Endothelial cell (in vitro differentiated cells): ENCODE data around the gene CCS. TPM values are rescaled to one million over a fixed set of nuclear protein-coding genes. Genes with fewer than 3 reads are reported as not detected.

Experiments
- DNase-seq: peaks from one replicate; pipeline ENCODE4 v3.0.0; 2021; ENCODE audit warnings: low spot score
- H3K27ac Mint-ChIP-seq: one replicate; pipeline ENCODE4 v1.8.0; 2021; ENCODE audit warnings: mixed read lengths, inconsistent platforms; ENCODE audit not compliant: unreplicated experiment
- H3K27me3 Mint-ChIP-seq: one replicate; pipeline ENCODE4 v1.8.0; 2021; ENCODE audit warnings: mild to moderate bottlenecking, moderate library complexity, mixed read lengths, inconsistent platforms; ENCODE audit not compliant: unreplicated experiment
- H3K36me3 Mint-ChIP-seq: one replicate; pipeline ENCODE4 v1.8.0; 2021; ENCODE audit warnings: mild to moderate bottlenecking, low read depth, mixed read lengths, inconsistent platforms; ENCODE audit not compliant: unreplicated experiment
- H3K4me1 Mint-ChIP-seq: one replicate; pipeline ENCODE4 v1.8.0; 2021; ENCODE audit warnings: mild to moderate bottlenecking, mixed read lengths, inconsistent platforms; ENCODE audit not compliant: unreplicated experiment
- H3K4me3 Mint-ChIP-seq: one replicate; pipeline ENCODE4 v1.8.0; 2021; ENCODE audit warnings: mild to moderate bottlenecking, mixed read lengths, inconsistent platforms; ENCODE audit not compliant: unreplicated experiment
- H3K9me3 Mint-ChIP-seq: one replicate; pipeline ENCODE4 v1.8.0; 2021; ENCODE audit warnings: mixed read lengths, inconsistent platforms; ENCODE audit not compliant: unreplicated experiment
- total RNA-seq: library from RNA; stranded (reverse); fragmentation: NEBNext Ultra II Directional; extraction: Animal tissue kit (Norgen Biotek cat#: 25700); gene quantifications from one replicate; pipeline ENCODE4 v1.2.1, GENCODE V29; 2021; ENCODE audit not compliant: unreplicated experiment
- TF ChIP-seq, protein P1 (sequence below): fragments of 200-600 bp; sonication (generic); IDR thresholded peaks from one replicate; pipeline ENCODE4 v1.5.0; 2021; ENCODE audit warnings: antibody characterized with exemption; ENCODE audit not compliant: unreplicated experiment

CCS gene
- total RNA-seq, 1 donor from 2014 or later: 51.2 TPM

DNA sequence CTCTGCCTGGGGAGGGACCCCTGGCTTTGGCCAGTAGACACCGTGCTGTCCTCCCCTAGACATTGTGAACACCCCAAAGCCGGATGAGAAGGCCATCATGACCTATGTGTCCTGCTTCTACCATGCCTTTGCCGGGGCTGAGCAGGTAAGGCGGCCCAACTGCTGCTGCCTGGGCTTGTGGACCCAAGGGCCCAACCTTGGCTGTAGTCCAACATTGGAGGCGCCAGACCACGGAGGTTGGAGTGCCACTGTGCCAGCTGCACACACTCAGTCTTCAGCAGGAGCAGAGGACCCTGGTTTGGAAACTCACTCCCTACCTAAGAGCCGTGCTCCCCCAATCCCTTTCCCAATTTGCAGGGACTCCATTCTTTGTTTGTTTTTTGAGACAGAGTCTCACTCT is 36.9 kb upstream of the CCS start:
- Mint-ChIP-seq H3K27ac (no peak overlapping the region), H3K4me3 (no peak overlapping the region), H3K27me3 (peaks cover 9% of the 10 kb centered on the region), H3K9me3 (no peaks in the 10 kb centered on the region), H3K36me3 (no peaks in the 10 kb centered on the region), H3K4me1 (no peaks in the 10 kb centered on the region)
- no peak for DNase-seq
- TF ChIP-seq, protein P1, sequence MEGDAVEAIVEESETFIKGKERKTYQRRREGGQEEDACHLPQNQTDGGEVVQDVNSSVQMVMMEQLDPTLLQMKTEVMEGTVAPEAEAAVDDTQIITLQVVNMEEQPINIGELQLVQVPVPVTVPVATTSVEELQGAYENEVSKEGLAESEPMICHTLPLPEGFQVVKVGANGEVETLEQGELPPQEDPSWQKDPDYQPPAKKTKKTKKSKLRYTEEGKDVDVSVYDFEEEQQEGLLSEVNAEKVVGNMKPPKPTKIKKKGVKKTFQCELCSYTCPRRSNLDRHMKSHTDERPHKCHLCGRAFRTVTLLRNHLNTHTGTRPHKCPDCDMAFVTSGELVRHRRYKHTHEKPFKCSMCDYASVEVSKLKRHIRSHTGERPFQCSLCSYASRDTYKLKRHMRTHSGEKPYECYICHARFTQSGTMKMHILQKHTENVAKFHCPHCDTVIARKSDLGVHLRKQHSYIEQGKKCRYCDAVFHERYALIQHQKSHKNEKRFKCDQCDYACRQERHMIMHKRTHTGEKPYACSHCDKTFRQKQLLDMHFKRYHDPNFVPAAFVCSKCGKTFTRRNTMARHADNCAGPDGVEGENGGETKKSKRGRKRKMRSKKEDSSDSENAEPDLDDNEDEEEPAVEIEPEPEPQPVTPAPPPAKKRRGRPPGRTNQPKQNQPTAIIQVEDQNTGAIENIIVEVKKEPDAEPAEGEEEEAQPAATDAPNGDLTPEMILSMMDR: no peak

DNA sequence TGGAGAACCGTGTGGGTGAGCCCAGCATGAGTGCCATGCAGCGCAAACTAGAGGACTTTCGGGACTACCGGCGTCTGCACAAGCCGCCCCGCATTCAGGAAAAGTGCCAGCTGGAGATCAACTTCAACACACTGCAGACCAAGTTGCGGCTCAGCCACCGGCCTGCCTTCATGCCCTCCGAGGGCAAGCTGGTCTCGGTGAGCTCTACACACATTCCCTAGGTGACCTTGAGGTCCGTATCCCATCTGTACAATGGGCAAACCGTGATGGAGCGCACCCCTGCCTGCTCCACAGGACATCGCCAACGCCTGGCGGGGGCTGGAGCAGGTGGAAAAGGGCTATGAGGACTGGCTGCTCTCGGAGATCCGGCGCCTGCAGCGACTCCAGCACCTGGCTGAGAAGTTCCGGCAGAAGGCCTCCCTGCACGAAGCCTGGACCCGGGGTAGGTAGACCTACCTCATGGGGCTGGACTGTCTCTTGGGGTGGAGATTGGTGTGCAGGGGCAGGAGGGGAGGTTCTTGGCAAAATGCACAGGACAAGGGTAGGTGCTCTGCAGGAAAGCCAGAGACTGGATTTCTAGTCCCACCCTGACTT is 35.2 kb upstream of the CCS start:
- Mint-ChIP-seq H3K27me3 (peaks cover 9% of the 10 kb centered on the region), H3K4me3 (no peak overlapping the region), H3K27ac (no peak overlapping the region), H3K4me1 (no peaks in the 10 kb centered on the region), H3K36me3 (no peaks in the 10 kb centered on the region), H3K9me3 (no peaks in the 10 kb centered on the region)
- TF ChIP-seq, protein P1: no peak
- no peak for DNase-seq

DNA sequence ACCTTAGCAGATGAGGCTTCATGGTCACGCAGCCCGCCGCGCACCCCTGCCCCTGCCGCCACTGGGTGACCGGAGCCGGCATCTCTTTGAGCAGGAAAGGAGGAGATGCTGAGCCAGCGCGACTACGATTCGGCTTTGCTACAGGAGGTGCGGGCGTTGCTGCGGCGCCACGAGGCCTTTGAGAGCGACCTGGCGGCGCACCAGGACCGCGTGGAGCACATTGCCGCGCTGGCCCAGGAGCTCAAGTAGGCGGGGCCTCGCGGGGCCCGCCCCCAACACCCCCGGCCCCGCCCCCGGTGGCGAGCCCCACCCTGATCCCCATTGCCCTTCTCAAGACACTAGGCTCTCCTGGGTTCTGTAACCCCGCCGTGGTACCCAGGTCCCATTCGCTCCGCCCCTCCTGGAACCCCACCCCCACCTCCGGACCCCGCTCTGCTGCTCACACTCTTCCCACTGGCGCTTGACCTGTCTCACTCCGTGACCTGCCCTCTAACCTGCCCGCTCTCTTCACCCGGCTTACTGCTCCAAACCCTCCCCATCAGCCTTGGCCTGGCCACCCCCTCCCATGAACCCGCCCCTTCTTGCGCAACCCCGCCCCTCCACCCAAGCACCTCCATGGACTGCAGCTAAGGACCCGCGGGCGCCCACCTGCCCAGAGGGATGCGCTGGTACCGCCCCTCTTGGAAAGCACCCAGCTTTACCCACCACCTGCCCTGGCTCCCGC is 33.7 kb upstream of the CCS start:
- no peak for DNase-seq
- TF ChIP-seq, protein P1: no peak
- Mint-ChIP-seq H3K27ac (no peak overlapping the region), H3K4me3 (no peak overlapping the region), H3K27me3 (peaks cover 9% of the 10 kb centered on the region), H3K4me1 (no peaks in the 10 kb centered on the region), H3K9me3 (no peaks in the 10 kb centered on the region), H3K36me3 (no peaks in the 10 kb centered on the region)

DNA sequence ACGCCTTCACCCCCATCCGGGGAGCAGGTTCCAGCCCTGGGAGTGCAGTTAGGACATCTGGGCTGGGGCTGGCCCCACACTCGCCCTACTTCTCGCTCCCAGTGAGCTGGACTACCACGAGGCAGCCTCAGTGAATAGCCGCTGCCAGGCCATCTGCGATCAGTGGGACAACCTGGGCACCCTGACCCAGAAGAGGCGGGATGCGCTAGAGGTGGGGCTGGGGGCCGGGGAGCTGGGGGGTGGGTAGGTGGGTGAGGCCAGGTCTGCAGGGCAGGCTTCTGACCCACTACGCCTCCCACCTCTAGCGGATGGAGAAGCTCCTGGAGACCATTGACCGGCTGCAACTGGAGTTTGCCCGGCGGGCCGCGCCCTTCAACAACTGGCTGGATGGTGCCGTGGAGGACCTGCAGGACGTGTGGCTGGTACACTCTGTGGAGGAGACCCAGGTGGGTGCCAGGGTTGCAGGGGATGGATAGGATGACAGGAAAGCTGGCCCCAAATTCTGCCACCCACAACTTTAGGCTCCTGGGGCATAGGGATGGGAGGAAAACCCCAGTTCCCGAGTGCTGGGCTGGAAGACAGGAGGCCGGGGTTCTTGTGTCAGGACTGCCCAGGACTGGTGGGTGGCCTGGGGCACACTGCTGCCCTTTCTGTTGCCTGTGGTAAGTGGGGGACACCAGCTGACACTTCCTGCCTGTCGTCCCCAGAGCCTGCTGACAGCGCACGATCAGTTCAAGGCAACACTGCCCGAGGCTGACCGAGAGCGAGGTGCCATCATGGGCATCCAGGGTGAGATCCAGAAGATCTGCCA is 32.9 kb upstream of the CCS start:
- H3K27ac Mint-ChIP-seq: no peak overlapping the region
- H3K27me3 Mint-ChIP-seq: peaks cover 7% of the 10 kb centered on the region

More for the DNA sequence above, 32.9 kb upstream of the CCS start:
- Mint-ChIP-seq H3K36me3 (no peaks in the 10 kb centered on the region), H3K9me3 (no peaks in the 10 kb centered on the region), H3K4me3 (no peak overlapping the region), H3K4me1 (no peaks in the 10 kb centered on the region)
- no peak for DNase-seq
- TF ChIP-seq, protein P1: no peak
